ENCODE results near the gene PXN. TPM values are rescaled to one million over a fixed set of nuclear protein-coding genes. Genes with fewer than 3 reads are reported as not detected.

Gene PXN
- total and polyA plus RNA-seq, 2 of the 13 experiments (the other 11 are each of a cell fraction or from before 2014, with no cell fraction given) = 13.6 to 14.2 TPM

- TF ChIP-seq MAF1 (CRISPR knock-in tag; IDR thresholded peaks at IDR 0.05; ENCODE audit: borderline replicate concordance) = no peak
- no peak for TF ChIP-seq TOE1 (CRISPR knock-in tag; IDR thresholded peaks at IDR 0.05)
- no peak for TF ChIP-seq ARID3A (IDR thresholded peaks at IDR 0.05; ENCODE audit: low read depth, low read length)
- no peak for TF ChIP-seq ZNF441 (CRISPR knock-in tag; IDR thresholded peaks at IDR 0.05; ENCODE audit: borderline replicate concordance)
- TF ChIP-seq, protein P1, sequence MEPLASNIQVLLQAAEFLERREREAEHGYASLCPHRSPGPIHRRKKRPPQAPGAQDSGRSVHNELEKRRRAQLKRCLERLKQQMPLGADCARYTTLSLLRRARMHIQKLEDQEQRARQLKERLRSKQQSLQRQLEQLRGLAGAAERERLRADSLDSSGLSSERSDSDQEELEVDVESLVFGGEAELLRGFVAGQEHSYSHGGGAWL (CRISPR knock-in tag; IDR thresholded peaks at IDR 0.05) = no peak
- no peak for TF ChIP-seq NONO (IDR thresholded peaks at IDR 0.05)
- no peak for TF ChIP-seq NONO (CRISPR knock-in tag; conservative IDR thresholded peaks at IDR 0.05)
Measured at GRCh38 chr12:120162763-120163162, 102.8 kb downstream of the PXN start (continued).

- in situ Hi-C loops (cut with HindIII; ENCODE audit: extremely low pct_ligation_motif_present, low pct_unique_long_range_greater_than_20kb) = no loop called here
- Histone ChIP-seq H3K4me3 (replicated peaks in 1 of 3; ENCODE audit: insufficient read depth in 1 of 3, low read depth in 2 of 3, low read length in 3 of 3) (no peak overlapping the region), H3K27ac (ENCODE audit: extremely low read length, insufficient read depth, low read length) (no peak overlapping the region), H3K36me3 (replicated peaks in 1 of 2; ENCODE audit: control insufficient read depth in 1 of 2, insufficient read depth in 2 of 2, low read length in 2 of 2) (peaks cover 57 to 75% of the 10 kb centered on the region in 2 experiments), H3K9me3 (ENCODE audit: low read length) (no peaks in the 10 kb centered on the region), H2AFZ (ENCODE audit: low read length) (no peak overlapping the region), H3K9ac (ENCODE audit: insufficient read depth, low read depth, low read length) (no peak overlapping the region), H4K20me1 (ENCODE audit: insufficient read depth, low read length) (no peaks in the 10 kb centered on the region), H3K27me3 (ENCODE audit: control insufficient read depth in 1 of 2, insufficient read depth in 2 of 2, low read length in 2 of 2) (no peaks in the 10 kb centered on the region), H3K4me2 (ENCODE audit: low read depth, low read length) (no peak overlapping the region), H3K4me1 (ENCODE audit: insufficient read depth, low read length) (peaks cover 9% of the 10 kb centered on the region; the same call in 1 of the 2 replicates), H3K79me2 (ENCODE audit: insufficient read depth, low read length) (no peaks in the 10 kb centered on the region)
- DNase-seq (ENCODE audit: low spot score) (no peak), FAIRE-seq (no peak), ATAC-seq (no peak)
- ChIA-PET CTCF (ENCODE audit: low intra/inter-chr PET ratio, low total read pairs) (no interaction called here), POLR2A (interaction anchor here (1.3 kb wide), 2 partner anchors 10 to 39 kb away, joined by 3 to 7 read pairs; no protein-coding TSS in a partner anchor)
- WGBS (ENCODE audit: low lambda C conversion rate) = 99% methylated on average over 11 of the region's 11 CpGs
- intact Hi-C loops (cut with micrococcal nuclease; ENCODE audit: unreplicated experiment) = no loop called here
- BruUV-seq (replicated peaks) = no TSS peak
- TF ChIP-seq ZNF891 (CRISPR knock-in tag; IDR thresholded peaks at IDR 0.05) = no peak
- no peak for TF ChIP-seq SNRNP70 (IDR thresholded peaks at IDR 0.05; ENCODE audit: low read depth, low read length)
- peak; percentile 45 for TF ChIP-seq AGO2 (optimal IDR thresholded peaks at IDR 0.05; ENCODE audit: low read depth, low read length)
- TF ChIP-seq NKX3-1 (CRISPR knock-in tag; IDR thresholded peaks at IDR 0.05) = no peak
- peak; percentile 33 for TF ChIP-seq RBM22 (optimal IDR thresholded peaks at IDR 0.05; ENCODE audit: low read length)
- no peak for TF ChIP-seq ZKSCAN5 (CRISPR knock-in tag; IDR thresholded peaks at IDR 0.05)
Measured at GRCh38 chr12:120161852-120162251, 103.7 kb downstream of the PXN start.

Small RNA genes lying within 50 kb of the gene (small RNA-seq; reads per million reads assigned to genes)
- gene RNU4-1 (ENCODE audit: insufficient read depth in 2 of 3, insufficient read length in 3 of 3, low read depth in 2 of 3, low replicate concordance in 1 of 3) = 3.9 to 37.7 (median 4.0) reads per million in 3 experiments
- gene RNU4-2 (ENCODE audit: insufficient read depth in 2 of 3, insufficient read length in 3 of 3, low read depth in 2 of 3, low replicate concordance in 1 of 3) = 17.3 to 237 (median 23.4) reads per million in 3 experiments
- gene RNU6-1088P (ENCODE audit: insufficient read depth in 2 of 3, insufficient read length in 3 of 3, low read depth in 2 of 3, low replicate concordance in 1 of 3) = 0 reads per million in 3 experiments

Other genes with a start within 250 kb of the PXN start
- gene RAB35, start 149.0 kb downstream of the PXN start, total RNA-seq (2016; rRNA removed; fragmentation: Illumina TruSeq; extraction: Trizol) = 25.9 and 29.1 TPM in 2 replicates
- gene RAB35, start 149.0 kb downstream of the PXN start, polyA plus RNA-seq (2011; rRNA removed) = 25.2 and 32.2 TPM in 2 replicates
- 66.7 and 83.0 TPM in 2 replicates for gene GCN1, start 71.0 kb downstream of the PXN start, total RNA-seq (2016; rRNA removed; fragmentation: Illumina TruSeq; extraction: Trizol)
- gene GCN1, start 71.0 kb downstream of the PXN start, polyA plus RNA-seq (2011; rRNA removed) = 55.3 and 58.2 TPM in 2 replicates
- 2,915 and 3,025 TPM in 2 replicates for gene RPLP0, start 64.6 kb downstream of the PXN start, total RNA-seq (2016; rRNA removed; fragmentation: Illumina TruSeq; extraction: Trizol)
- gene RPLP0, start 64.6 kb downstream of the PXN start, polyA plus RNA-seq (2011; rRNA removed) = 5,570 and 6,229 TPM in 2 replicates
- 1,104 and 11,327 TPM in 2 replicates for gene RNU4-2, start 26.2 kb upstream of the PXN start, total RNA-seq (2016; rRNA removed; fragmentation: Illumina TruSeq; extraction: Trizol)
- gene RNU4-2, start 26.2 kb upstream of the PXN start, polyA plus RNA-seq (2011; rRNA removed) = under 0.01 TPM in 2 replicates
- 623 and 7,407 TPM in 2 replicates for gene RNU4-1, start 27.5 kb upstream of the PXN start, total RNA-seq (2016; rRNA removed; fragmentation: Illumina TruSeq; extraction: Trizol)
- gene RNU4-1, start 27.5 kb upstream of the PXN start, polyA plus RNA-seq (2011; rRNA removed) = not detected in 2 replicates
- gene SIRT4, start 36.6 kb upstream of the PXN start, total RNA-seq (2016; rRNA removed; fragmentation: Illumina TruSeq; extraction: Trizol) = 3.4 and 7.0 TPM in 2 replicates
- gene SIRT4, start 36.6 kb upstream of the PXN start, polyA plus RNA-seq (2011; rRNA removed) = 4.8 and 5.8 TPM in 2 replicates
- 0.87 and 1.4 TPM in 2 replicates for gene PLA2G1B, start 62.0 kb upstream of the PXN start, total RNA-seq (2016; rRNA removed; fragmentation: Illumina TruSeq; extraction: Trizol)
- 0.33 and 0.59 TPM in 2 replicates for gene PLA2G1B, start 62.0 kb upstream of the PXN start, polyA plus RNA-seq (2011; rRNA removed)
- gene MSI1, start 103.4 kb upstream of the PXN start, total RNA-seq (2016; rRNA removed; fragmentation: Illumina TruSeq; extraction: Trizol) = 0.46 and 0.80 TPM in 2 replicates
- 0.08 and 0.09 TPM in 2 replicates for gene MSI1, start 103.4 kb upstream of the PXN start, polyA plus RNA-seq (2011; rRNA removed)
- 204 and 542 TPM in 2 replicates for gene COX6A1, start 172.4 kb upstream of the PXN start, total RNA-seq (2016; rRNA removed; fragmentation: Illumina TruSeq; extraction: Trizol)
- 655 and 673 TPM in 2 replicates for gene COX6A1, start 172.4 kb upstream of the PXN start, polyA plus RNA-seq (2011; rRNA removed)
- gene TRIAP1, start 180.7 kb upstream of the PXN start, total RNA-seq (2016; rRNA removed; fragmentation: Illumina TruSeq; extraction: Trizol) = 117 and 178 TPM in 2 replicates
- 44.4 and 55.0 TPM in 2 replicates for gene TRIAP1, start 180.7 kb upstream of the PXN start, polyA plus RNA-seq (2011; rRNA removed)
- 29.7 and 38.5 TPM in 2 replicates for gene GATC, start 180.7 kb upstream of the PXN start, total RNA-seq (2016; rRNA removed; fragmentation: Illumina TruSeq; extraction: Trizol)
- 16.2 and 17.7 TPM in 2 replicates for gene GATC, start 180.7 kb upstream of the PXN start, polyA plus RNA-seq (2011; rRNA removed)
- gene SRSF9, start 204.0 kb upstream of the PXN start, total RNA-seq (2016; rRNA removed; fragmentation: Illumina TruSeq; extraction: Trizol) = 144 and 153 TPM in 2 replicates
- 96.2 and 125 TPM in 2 replicates for gene SRSF9, start 204.0 kb upstream of the PXN start, polyA plus RNA-seq (2011; rRNA removed)
- gene DYNLL1, start 230.4 kb upstream of the PXN start, total RNA-seq (2016; rRNA removed; fragmentation: Illumina TruSeq; extraction: Trizol) = 271 and 403 TPM in 2 replicates
- 294 and 318 TPM in 2 replicates for gene DYNLL1, start 230.4 kb upstream of the PXN start, polyA plus RNA-seq (2011; rRNA removed)

Data from HepG2 (cell line).